Measurements from ENCODE around the gene FAM13A.

FAM13A gene

DNA sequence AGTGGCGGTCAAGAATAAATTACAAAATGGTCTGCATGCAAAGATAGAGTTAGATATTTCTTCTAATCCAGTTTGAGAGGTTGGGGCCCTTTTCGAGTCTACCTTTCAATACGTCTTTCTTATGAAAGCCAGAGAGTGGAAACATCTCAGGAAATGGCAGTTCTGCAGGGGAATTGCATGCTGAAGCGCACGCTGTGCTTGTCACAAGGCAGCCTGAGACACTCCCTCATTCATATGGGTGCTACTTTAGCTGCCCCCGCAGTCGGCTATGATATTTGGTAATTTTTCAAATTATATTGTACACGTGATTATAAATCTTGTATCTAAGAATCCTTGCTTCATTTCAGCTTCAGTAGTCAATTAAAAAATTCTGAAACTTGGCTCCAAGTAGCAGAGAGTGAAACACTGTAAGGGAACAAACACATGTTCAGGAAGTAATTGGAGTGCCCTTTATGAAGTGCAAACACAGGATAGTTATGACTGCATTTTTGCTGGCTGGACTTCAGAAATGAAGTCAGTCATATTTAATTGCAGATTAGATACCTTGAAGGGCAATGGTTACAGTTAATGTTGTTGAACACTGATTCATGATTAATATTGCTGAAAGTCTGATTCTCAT, 213.8 kb downstream of the FAM13A start:
- DNase-seq (ENCODE audit: low spot score) = no peak

DNA sequence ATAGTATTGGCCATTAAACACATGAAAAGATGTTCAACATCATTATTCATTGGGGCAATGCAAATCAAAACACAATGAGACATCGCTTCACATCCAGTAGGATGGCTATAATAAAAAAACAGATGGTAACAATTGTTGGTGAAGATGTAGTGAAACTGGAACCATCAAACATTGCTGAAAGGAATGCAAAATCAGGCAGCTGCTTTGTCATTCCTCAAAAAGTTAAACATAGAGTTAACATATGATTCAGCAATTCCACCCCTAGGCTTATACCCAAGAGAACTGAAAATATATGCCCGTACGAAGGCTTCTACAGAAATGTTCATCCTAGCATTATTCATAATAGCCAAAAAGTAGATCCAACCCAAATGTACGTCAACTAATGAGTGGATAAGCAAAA, 215.3 kb downstream of the FAM13A start:
- no peak for DNase-seq (ENCODE audit: low spot score)

DNA sequence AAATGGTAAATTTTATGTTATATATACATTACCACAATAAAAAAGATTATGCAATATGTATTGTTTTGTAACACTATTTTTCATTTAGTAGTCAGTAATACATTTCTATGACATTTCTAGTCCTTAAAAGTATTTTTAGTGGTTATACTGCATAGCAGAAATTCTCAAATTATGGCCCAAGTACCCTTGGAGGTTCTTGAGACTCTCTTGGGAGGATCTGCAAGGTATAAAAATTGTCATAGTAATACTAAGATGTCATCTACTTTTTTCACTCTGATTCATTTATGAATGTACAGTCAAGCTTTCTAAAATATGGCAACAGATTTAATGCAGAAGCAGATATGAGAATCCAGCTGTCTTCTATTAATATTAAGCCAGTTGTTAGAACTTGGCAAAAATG, 220.8 kb downstream of the FAM13A start:
- no peak for DNase-seq (ENCODE audit: low spot score)

DNA sequence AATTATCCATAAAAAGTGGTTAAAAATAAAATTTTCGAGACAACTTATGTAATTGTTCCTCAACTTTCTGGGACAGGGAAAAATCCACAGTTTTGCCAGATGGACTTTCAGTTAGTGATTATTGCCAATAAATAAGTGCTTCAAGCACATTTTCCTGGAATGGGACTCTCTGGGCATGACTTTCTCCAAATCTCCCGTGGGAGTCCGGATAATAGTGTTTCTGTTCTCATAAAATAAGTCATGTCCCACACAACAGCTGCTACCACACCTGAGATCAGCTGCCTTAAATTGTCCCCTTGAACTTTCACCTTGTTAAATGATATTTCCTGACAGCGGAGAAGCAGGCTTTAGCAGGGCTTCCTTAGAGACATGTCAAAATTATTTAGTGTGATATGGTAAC, 226.0 kb downstream of the FAM13A start:
- DNase-seq (ENCODE audit: low spot score) = no peak

DNA sequence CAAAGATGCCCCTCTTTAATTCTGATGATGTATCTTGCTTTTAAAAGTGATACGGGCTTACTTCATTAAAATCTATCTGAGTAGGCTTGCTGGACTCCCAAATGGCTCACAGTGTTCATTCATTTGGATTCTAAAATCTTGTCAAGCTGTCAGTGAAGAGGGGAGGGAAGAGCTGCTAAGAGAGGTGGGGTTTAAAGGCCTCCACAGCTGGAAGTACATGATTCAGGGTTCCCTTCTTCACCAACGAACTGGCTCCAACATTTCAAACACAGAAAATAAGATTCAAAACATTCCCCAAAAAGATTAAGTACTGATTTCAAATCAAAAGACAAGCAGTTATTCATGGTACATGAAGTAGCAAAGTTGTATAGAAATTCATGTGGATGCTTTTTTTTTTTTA, 226.4 kb downstream of the FAM13A start:
- no peak for DNase-seq (ENCODE audit: low spot score)

DNA sequence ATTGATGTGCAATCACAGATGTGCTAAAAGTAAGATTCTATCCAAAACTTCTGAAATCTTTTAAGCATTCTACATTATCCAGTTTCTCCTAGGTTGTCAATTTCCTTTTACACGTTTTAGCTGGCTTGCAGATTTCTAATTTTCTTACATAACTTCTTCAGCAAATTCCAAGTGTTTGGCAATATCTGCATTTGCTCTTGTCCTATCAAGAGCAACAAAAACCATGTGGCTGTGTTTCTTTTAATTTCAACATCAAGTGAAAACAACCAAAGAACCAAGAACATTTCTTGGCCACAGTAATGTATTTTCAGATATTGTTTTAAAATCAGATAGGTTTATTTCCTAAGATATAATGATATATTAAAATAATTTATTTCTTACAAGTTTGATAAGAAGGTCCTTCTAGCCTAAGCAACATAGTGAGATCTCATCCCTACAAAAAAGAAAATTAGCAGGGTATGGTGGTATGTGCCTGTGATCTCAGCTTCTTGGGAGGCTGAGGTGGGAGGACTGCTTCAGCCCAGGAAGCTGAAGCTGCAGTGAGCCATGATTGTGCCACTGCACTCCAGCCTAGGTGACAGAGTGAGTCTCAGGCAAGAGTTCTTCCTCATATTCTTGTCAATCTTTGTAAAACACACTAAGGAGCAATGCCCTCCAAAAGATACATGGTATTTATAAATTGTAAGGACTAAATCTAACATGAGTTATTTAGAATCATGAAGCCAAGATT, 228.0 kb downstream of the FAM13A start:
- DNase-seq (ENCODE audit: low spot score) = no peak

DNA sequence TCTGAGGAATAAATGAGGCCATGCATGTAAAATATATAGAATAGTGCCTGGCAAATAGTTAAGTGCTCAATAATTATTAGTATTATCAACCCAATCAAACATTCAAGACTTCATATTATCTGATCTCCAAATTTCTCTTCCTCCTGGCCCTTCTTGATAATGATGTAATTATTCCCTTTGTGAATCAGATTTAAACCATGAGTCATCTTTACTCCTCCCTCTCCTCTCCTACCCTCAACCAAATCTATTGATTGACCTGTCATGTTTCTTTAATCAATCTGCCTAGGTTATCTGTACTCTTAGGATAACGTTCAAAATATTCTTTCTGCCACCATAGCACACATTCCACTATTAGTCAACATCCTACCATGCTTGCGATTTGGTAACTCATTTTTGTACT, 229.5 kb downstream of the FAM13A start:
- DNase-seq (ENCODE audit: low spot score) = no peak

DNA sequence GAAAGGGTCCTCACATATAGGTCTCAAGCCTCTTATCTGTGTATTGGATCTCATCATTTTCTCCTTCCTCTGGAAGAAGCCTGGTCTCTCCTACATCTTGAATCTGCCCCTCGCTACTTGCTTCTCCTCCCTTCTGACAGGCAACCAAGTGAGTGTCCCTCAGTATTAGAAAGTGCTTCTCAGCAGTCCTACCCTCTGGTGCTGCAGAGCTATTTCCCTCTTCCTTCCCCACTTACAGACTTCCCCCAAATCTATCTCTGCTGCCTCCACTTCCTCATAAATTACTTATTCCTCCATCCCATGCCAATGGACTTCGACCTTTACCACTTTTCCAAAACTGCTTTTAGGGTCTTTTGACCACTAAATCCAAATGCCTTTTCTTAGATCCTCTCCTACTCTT, 230.2 kb downstream of the FAM13A start:
- DNase-seq (ENCODE audit: low spot score) = no peak

DNA sequence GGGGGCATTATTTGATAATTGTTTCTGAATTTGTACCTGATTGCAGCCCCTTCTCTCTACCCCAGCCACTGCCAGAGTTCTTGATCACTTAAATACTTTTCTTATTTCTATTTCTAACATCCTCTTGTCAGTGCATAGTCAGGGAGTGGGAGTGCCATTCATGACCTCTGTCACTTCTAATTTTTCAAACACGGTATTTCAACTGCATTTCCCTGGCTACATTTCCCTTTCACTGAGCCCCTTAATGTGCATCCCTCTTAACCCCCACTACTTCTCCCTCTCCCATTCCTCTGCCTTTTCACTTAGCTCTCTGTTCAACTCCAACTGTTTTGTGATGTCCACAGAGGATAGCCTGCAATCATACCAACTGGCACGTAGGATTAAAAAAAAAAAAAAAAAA, 231.1 kb downstream of the FAM13A start:
- no peak for DNase-seq (ENCODE audit: low spot score)

DNA sequence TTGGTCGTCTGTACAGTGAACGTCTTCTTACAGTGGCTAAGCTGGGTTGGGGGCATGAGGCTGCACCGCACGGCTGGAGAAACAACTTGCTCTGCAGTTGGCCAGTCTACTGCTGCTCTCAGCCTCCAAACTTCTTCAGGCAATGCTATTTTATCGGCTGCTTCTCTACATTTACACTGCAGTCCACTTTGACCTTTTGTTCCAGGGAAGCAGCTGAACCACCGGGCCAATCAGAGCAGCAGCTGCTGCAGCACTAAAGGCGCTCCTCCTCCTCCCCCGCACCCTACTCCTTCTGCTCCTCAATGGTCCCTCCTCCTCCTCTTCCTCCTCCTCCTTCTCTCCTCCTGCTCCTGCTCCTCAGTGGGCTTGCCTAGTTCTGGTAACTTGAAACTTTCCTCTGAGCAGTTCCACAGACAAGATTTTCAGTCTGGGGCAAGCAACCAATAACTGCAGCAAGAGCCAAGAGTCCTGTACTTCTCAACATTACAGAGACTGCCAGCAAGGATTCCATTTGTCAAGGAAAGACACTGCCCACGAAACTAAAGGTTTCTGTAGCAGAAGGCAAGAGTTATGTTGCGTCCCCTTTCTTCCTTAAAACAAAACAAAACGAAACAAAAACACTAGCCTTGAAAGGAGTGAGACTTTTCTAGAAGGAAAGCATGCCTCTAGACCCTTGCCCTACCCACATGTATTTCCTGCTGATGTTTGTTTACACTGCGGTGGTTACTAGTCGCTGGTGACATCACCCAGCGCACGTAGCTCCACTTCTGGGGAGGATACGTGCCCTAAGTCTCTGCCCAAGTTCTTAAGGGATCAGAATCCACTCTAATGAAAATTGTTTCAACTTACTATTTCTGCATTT, 233.7 kb downstream of the FAM13A start:
- peak; percentile 34 for DNase-seq (ENCODE audit: low spot score)

DNA sequence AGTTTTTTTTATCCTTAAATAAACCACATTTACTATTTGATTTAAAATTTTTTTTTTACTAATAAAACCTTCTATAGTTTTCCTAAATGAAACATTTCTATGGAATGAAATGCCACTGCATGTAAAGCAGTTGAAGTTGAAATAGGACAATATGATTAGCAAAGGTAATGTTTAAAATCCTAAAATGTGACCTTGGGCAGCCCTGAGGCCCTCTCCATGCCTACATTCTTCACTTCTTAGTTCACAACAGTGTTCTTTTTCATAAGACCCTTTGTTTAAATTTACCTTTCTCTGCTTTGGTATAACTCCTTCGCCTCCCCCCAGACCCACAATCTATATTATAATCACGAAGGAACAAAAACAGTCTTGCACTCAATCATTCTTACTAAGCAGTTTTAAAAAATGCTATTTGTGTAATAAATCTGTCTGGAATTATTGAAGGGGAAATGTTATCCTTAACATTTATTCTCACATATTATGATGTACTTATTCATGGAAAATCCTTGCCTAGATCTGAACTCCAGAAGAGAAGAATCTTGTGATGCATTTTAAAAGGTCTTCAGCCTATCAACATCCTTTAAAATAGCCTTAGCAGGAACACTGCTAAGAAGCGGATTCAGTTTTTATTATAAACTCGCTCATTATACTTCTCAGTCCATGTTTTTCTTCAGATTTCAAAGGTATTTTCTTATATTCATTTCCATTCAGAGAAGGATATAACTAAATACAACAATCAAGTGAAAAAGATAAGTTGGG, 234.8 kb downstream of the FAM13A start:
- DNase-seq (ENCODE audit: low spot score) = no peak

DNA sequence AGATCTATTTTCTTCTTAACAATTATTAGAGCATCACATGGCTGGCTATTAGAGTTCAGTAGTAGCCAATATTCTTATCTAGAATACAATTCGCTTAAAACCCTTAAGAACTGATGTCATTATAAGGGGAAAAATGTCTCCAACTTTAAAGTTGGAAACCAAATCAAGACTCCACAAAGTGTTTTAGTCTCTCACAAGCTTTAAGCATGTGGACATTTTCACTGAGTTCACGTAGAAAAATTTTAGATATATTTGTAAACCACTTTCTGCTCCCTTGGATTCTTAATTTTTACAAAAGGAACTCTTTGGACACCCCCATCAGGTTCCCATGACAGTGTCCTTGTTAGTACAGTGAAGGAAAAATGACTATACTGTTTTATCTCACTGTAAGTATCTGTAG, 235.5 kb downstream of the FAM13A start:
- DNase-seq (ENCODE audit: low spot score) = no peak

DNA sequence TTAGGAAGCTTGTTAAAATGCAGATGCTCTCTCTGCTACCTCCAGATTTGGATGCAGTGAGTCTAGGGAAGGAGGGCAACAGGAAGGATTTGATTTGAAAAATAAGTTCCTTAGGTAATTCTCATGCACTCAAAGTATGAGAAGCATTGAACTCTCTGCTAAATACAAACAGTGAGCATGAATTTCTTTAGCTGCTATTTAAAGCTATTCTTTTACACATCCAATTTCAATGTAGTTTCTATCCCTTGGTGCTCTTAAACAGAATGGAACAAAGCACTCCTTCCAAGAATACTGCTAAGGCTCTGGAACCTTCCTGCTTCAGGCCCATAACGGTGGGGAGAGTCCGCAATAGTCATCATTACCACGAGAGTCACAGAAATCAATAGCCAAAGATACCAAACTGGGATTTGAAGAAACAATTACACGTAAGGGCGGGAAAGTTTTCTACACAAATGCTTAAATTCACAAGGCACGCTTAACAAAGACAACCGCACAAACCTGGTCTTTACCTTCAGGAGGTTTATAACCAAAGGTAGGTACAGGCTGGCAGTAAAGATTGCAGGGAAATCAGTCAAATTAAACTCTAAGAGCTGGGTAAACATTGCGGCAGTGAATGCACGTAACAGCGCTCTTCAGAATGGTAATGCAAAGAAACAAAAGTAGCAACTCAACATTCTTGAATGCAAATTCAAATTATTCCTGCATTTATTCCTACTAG, 236.1 kb downstream of the FAM13A start:
- DNase-seq (ENCODE audit: low spot score) = no peak

DNA sequence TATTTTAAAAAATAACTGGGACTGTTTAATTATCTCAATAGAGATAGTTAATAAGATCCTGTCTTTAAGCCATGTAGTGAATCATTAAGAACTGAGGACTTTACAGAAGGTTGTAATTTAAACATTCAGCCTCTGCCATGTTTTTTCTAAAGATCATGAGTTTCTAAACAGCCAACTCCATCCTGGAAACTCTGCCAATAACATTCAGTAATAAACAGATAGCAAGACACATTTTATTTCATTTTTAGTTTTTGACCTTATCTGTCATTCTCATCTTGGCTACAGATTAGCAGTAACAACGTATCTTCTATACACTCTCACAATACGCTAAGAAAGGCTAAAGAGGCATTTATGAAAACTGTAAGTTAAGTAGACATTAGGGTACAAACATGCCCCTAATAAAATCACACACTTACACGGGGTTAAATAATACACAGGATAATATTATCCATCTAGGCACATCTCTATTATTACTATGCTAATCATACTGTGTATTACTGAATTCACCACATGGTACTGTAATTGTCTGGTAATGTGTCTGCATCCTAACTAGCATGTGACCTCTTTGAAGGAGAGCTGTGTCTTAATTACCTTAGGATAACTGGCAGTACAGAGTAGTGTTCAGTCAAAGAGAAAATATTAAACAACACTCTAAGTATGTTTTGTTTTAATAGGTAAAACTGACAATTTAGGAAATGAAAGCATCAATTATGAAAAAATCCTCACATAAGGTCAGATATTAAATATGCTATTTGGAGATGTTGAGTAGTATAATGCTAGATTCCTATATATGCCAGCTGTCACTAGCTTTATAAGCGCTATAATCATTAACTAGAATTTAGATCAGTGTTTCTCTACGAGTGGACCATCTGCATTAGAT, 236.9 kb downstream of the FAM13A start:
- DNase-seq (ENCODE audit: low spot score) = no peak

DNA sequence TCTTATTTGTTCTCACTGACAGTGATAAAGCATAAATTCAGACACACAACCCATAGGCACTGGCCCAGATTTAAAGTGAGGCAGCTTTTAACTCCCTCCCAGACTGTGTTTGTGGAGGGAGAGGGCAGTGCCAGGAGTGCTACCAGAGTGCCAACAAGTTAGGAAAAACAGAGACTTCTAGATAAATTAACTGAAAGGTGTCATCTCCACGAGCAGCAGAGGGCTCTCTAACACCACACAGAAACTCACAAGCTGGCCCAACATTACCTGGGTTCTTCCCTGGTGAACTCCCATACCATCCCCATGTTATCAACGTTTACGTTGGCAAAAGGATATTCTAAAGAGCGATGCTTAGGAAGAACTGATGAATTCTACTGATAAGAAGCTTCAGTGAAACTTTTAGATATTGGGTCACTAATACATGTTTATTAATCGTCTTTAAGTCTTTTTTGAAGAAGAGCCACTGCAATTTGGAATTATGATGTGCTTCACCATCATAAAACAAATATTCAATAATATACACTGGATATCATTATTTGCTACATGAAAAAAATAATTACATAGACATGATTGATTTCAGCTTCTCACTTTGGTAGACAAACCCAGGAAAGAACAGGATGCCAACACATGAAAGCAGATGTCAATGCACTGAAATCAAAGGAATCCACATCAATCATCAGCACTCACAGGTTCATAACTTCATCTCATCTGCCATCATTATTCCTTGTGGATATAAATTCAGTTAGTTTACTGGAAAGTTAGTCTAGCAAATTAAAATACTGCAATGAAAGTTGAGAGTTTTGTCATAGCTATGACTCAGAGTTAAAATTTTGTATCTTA, 238.1 kb downstream of the FAM13A start:
- DNase-seq (ENCODE audit: low spot score) = no peak

DNA sequence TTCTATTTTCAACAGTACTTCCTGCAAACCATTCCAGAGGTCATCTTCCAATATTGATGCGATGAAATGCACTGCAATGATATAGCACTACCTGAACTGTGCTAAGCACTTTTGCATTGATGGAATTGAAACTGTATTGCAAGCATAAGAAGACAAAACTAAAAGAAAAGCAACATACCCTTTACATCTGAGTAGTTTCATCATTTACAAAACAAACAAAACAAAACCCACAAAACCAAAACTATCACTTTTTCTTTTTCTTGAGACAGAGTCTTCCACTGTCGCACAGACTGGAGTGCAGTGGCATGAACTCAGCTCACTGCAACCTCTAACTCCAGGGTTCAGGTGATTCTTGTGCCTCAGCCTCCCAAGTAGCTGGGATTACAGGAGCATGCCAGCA, 239.2 kb downstream of the FAM13A start:
- DNase-seq (ENCODE audit: low spot score) = no peak

DNA sequence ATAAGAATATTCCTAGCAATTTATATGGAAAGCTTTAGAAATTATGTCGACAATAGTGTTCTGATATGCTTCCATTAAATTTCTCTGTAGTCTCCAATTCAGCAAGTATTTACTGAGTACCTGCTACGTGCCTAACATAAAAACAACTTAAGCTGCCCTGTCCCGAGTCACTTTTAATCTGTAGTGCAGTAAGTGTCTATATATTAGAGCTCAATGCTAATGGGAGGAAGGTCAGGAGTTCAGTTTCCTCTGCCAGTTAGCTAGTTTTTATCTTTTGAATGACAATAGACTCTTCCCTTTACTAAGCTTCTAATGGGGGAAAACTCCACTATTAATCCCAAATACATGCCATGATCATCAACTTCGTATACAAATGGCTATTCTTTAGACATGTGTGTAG, 240.6 kb downstream of the FAM13A start:
- no peak for DNase-seq (ENCODE audit: low spot score)

DNA sequence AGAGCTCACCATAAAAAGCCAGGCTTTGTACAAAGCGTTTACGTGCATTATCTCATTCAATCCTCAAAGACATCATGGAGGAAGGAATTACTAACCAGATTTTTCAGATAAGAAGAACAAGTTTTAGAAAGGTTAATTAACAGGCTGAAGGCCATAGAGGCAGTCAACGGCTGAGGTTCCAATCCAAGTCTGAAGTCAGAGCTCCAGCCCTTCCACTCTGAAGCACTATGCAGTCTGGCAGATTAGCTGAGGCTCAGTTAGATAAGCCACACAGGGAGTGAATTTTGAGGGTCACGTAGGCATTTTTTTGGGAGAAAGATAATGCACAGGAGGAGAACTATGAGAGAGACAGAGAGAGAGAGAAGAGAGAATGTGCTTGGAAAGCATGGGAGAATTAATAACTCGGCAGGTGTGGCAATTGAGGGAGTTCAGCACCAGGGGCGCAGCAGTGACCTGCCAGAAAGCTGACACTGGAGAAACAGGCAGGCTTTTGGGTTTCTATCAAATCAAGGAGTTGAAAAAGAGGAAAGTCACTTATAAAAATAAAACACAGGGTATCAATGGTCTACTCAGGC, 242.9 kb downstream of the FAM13A start:
- DNase-seq (ENCODE audit: low spot score) = no peak

DNA sequence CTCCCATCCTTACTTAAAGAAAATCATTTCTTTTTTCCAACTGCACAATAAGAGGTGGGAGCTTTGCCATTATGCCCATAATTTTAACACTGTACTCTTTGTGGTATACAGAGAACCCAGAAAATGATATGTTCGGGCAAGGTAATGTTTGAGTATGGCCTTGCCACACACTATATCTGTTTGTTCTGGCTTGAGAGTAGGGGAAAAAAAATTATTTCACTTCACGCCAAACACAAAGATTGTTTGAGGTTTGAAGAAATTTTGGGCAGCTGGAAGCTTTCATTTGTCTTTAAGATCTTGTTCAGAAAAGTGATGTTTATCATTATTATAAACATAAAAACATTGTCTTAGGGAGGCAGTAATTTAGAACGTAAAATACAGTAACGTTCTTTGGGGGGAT, 244.0 kb downstream of the FAM13A start:
- DNase-seq (ENCODE audit: low spot score) = no peak
